Suprapubic skin (tissue), 4 donors: Measurements from ENCODE around the gene RPTOR. TPM values are rescaled to one million over a fixed set of nuclear protein-coding genes. Genes with fewer than 3 reads are reported as not detected.
"Not testable (repeated sequence)": the region's sequence is repeated elsewhere in the genome, so short reads cannot be mapped to it uniquely, and the experiment has no call there.

ENCODE experiments used
- DNase-seq, 2 donors: peaks; one replicate each; pipeline ENCODE4 v3.0.0-alpha.2; 2019; ENCODE audit warnings: low spot score in 2 of 2
- H3K27ac ChIP-seq: fragments of 200-600 bp; sonication (generic); one replicate; pipeline ENCODE4 v1.5.1; 2019
- H3K27me3 ChIP-seq: fragments of 200-600 bp; sonication (generic); one replicate; pipeline ENCODE4 v1.5.1; 2019
- H3K36me3 ChIP-seq: fragments of 200-600 bp; sonication (generic); one replicate; pipeline ENCODE4 v1.5.1; 2019
- H3K4me1 ChIP-seq: fragments of 200-600 bp; sonication (generic); one replicate; pipeline ENCODE4 v1.5.1; 2019
- H3K4me3 ChIP-seq: fragments of 200-600 bp; sonication (generic); one replicate; pipeline ENCODE4 v1.5.1; 2019; ENCODE audit warnings: mild to moderate bottlenecking
- H3K9me3 ChIP-seq: fragments of 200-600 bp; sonication (generic); one replicate; pipeline ENCODE4 v1.5.1; 2019
- EP300 ChIP-seq: sonication (generic); formaldehyde crosslinking; IDR thresholded peaks from one replicate; pipeline ENCODE4 v1.6.1; 2017; ENCODE audit warnings: antibody characterized with exemption
- POLR2A ChIP-seq, 2 donors: fragments of 450-650 bp; IDR thresholded peaks; one replicate each; pipeline ENCODE4 v1.6.1; 2017; ENCODE audit warnings: antibody characterized with exemption in 2 of 2, mild to moderate bottlenecking in 2 of 2, moderate library complexity in 2 of 2
- POLR2AphosphoS5 ChIP-seq, 3 donors: sonication (generic); formaldehyde crosslinking; IDR thresholded peaks; one replicate each; pipeline ENCODE4 v1.6.1; 2017; ENCODE audit warnings: antibody characterized with exemption in 3 of 3
- WGBS: methylation state at CpG from one replicate; pipeline ENCODE4 v1.1.5; 2018; 5-methylcytosine and 5-hydroxymethylcytosine counted together
- total RNA-seq, 4 donors: library from RNA; depleted of rRNA; stranded (reverse); fragments of >200 nt; gene quantifications; one replicate each; pipeline ENCODE4 v1.1.0, GENCODE V29; 2016
- TF ChIP-seq, protein P1 (sequence below), 2 donors: fragments of 200-600 bp in 1 of 2; fragments of 450-650 bp in 1 of 2; sonication (generic) in 1 of 2; IDR thresholded peaks; one replicate each; pipeline ENCODE4 v1.5.1; 2016 to 2019; ENCODE audit warnings: antibody characterized with exemption in 2 of 2, mild to moderate bottlenecking in 1 of 2, moderate library complexity in 1 of 2

Gene RPTOR
- total RNA-seq, 4 donors from 2014 or later = 45.8 to 84.6 (median 53.0) TPM

DNA sequence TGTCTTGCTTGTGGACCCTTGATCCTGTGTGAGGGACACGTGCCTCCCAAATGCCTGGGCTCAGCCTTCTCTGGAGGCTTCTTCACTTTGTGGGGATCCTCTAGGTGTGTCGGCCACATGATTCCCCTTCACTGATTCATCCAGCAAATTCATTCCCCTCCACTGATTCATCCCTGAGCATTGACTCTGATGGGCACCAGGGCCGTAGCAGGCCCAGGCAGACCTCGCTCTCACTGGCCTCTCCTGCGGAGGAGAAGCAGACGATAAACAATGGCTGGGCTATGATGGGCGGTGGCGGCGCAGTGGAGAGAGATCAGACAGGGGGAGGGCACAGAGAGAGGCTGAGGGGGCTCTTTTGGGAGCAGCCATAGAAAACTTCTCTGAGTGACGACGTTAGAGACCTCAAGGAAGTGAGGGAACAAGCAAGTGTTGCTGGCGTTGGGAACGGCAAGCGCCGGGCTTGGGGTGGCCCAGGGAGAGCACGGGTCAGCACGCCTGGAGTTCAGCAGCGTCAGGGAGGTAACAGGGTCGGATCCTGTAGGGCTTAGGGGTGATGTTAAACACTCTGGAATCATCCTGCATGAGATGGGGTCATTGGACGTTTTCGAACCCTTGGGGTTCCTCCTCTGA, 17.5 kb upstream of the RPTOR start:
- Histone ChIP-seq H3K4me1 (no peaks in the 10 kb centered on the region), H3K27ac (no peak overlapping the region), H3K9me3 (no peaks in the 10 kb centered on the region), H3K4me3 (no peak overlapping the region), H3K36me3 (no peaks in the 10 kb centered on the region), H3K27me3 (peaks cover 34% of the 10 kb centered on the region)
- no peak for DNase-seq
- TF ChIP-seq POLR2A (IDR thresholded peaks at IDR 0.05) (no peak), POLR2AphosphoS5 (IDR thresholded peaks at IDR 0.05) (no peak), EP300 (no peak)
- TF ChIP-seq, protein P1, sequence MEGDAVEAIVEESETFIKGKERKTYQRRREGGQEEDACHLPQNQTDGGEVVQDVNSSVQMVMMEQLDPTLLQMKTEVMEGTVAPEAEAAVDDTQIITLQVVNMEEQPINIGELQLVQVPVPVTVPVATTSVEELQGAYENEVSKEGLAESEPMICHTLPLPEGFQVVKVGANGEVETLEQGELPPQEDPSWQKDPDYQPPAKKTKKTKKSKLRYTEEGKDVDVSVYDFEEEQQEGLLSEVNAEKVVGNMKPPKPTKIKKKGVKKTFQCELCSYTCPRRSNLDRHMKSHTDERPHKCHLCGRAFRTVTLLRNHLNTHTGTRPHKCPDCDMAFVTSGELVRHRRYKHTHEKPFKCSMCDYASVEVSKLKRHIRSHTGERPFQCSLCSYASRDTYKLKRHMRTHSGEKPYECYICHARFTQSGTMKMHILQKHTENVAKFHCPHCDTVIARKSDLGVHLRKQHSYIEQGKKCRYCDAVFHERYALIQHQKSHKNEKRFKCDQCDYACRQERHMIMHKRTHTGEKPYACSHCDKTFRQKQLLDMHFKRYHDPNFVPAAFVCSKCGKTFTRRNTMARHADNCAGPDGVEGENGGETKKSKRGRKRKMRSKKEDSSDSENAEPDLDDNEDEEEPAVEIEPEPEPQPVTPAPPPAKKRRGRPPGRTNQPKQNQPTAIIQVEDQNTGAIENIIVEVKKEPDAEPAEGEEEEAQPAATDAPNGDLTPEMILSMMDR (IDR thresholded peaks at IDR 0.05) = no peak
- WGBS = 79% methylated on average over 21 of the region's 21 CpGs

DNA sequence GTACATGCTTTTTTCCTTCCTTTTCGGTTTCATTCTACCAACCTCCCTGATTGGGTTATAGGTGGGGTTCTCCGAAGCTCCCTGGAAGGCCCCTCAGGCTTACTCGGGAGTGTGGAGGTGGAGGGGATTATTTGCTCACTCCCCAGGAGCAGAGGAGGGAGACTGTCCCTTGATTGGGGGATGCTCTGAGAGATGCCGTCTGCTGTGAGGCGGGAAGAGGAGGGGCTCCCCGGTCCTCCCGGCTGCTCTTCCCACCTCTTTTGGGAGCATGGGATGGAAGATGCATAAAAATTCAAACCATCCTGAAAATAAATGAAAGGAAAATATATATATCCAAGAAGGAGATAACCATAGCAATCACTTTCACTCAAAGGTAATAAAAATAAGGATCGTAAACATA, 16.1 kb upstream of the RPTOR start:
- no peaks in the 10 kb centered on the region for H3K9me3 ChIP-seq
- 32% methylated on average over 8 of the region's 8 CpGs for WGBS
- H3K27ac ChIP-seq = no peak overlapping the region
- DNase-seq = no peak
- H3K27me3 ChIP-seq = peaks cover 32% of the 10 kb centered on the region
- no peak overlapping the region for H3K4me3 ChIP-seq
- TF ChIP-seq POLR2A (IDR thresholded peaks at IDR 0.05) = no peak
- TF ChIP-seq, protein P1 (IDR thresholded peaks at IDR 0.05) = no peak
- TF ChIP-seq EP300 = no peak
- TF ChIP-seq POLR2AphosphoS5 (IDR thresholded peaks at IDR 0.05) = no peak
- no peaks in the 10 kb centered on the region for H3K36me3 ChIP-seq
- no peaks in the 10 kb centered on the region for H3K4me1 ChIP-seq

DNA sequence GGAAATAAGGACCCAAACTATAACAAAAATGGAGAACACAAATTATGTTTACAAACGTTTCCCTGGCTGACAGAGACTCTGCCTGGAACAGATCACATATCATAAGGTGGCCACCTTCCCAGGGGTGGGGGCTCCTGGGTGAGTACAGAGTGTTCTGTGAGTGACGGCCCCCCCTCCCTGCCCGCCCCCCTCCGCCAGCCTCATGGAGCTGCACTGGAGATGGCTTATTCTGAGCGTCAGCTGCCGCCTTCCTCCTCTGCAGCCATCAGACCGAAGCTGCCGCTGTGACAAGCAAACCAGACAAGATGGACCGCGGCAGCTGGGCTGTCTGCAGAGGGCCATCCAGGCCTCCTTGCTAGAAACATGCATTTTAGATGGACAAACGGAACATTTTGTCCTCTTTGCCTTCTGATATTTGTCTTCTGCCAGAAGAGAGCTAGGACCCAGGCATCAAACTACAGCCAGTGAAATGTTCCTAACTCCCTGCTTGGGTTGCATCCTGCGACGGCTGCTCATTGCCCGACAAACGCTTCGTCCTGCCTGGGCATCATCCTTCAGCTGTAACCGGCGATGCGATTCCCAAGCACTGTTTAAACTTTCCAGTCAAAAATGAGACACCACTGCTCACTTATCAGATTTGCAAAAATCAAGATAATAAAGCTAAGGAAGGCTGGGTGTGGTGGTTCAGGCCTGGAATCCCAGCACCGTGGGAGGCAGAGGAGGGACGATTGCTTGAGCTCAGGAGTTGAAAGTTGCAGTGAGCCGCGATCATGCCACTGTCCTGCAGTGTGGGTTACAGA, 15.3 kb upstream of the RPTOR start:
- no peaks in the 10 kb centered on the region for H3K9me3 ChIP-seq
- peaks cover 32% of the 10 kb centered on the region for H3K27me3 ChIP-seq
- no peaks in the 10 kb centered on the region for H3K4me1 ChIP-seq
- 65% methylated on average over 19 of the region's 23 CpGs for WGBS
- H3K27ac ChIP-seq = peak overlapping the region; percentile 23
- H3K36me3 ChIP-seq = no peaks in the 10 kb centered on the region
- TF ChIP-seq POLR2A (IDR thresholded peaks at IDR 0.05) (no peak), POLR2AphosphoS5 (IDR thresholded peaks at IDR 0.05) (no peak), EP300 (no peak)
- TF ChIP-seq, protein P1 (IDR thresholded peaks at IDR 0.05) = no peak
- H3K4me3 ChIP-seq = no peak overlapping the region
- no peak for DNase-seq

DNA sequence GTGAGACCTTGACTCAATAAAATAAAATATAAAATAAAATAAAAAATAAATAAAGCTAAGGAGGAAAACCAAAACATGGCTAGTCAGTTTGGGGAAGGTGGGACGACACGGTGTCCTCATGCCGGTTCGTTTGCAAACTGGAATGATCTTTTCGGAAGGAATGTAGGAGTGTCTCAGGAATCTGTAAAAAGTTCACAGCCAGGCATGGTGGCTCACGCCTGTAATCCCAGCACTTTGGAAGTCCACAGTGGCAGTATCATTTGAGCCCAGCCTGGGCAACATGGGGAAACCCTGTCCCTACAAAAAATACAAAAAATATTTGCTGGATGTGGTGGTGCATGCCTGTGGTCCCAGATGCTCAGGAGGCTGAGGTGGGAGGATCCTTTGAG, 14.7 kb upstream of the RPTOR start:
- H3K27ac ChIP-seq = no peak overlapping the region
- no peak for DNase-seq
- no peak overlapping the region for H3K4me3 ChIP-seq
- H3K27me3 ChIP-seq = peaks cover 32% of the 10 kb centered on the region
- H3K9me3 ChIP-seq = no peaks in the 10 kb centered on the region
- no peaks in the 10 kb centered on the region for H3K4me1 ChIP-seq
- H3K36me3 ChIP-seq = no peaks in the 10 kb centered on the region
- WGBS = 72% methylated on average over 6 of the region's 6 CpGs
- no peak for TF ChIP-seq POLR2A (IDR thresholded peaks at IDR 0.05)

DNA sequence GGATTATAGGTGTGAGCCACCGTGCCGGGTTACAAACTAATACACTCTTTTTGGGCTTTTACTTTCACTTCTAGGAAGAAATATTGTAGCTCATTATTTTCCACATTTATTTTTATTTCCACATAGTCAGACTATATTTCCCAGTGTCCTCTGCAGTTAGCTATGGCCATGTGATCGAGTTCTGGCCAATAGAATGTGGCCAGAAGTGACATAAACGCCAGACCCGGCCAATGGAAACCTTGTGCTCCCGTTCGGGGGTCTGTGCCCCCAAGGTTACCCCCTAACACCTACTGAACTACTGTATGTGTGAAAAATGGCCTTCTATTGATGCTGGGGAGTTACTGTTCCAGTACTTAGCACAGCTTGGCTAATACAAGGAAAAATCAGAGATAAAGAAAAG, 13.2 kb upstream of the RPTOR start:
- no peaks in the 10 kb centered on the region for H3K4me1 ChIP-seq
- TF ChIP-seq POLR2AphosphoS5 (IDR thresholded peaks at IDR 0.05) (no peak), POLR2A (IDR thresholded peaks at IDR 0.05) (no peak), EP300 (no peak)
- TF ChIP-seq, protein P1 (IDR thresholded peaks at IDR 0.05) = no peak
- no peak for DNase-seq
- H3K27me3 ChIP-seq = peaks cover 25% of the 10 kb centered on the region
- no peak overlapping the region for H3K27ac ChIP-seq
- 73% methylated on average over 7 of the region's 7 CpGs for WGBS
- H3K36me3 ChIP-seq = no peaks in the 10 kb centered on the region
- H3K9me3 ChIP-seq = no peaks in the 10 kb centered on the region
- no peak overlapping the region for H3K4me3 ChIP-seq

DNA sequence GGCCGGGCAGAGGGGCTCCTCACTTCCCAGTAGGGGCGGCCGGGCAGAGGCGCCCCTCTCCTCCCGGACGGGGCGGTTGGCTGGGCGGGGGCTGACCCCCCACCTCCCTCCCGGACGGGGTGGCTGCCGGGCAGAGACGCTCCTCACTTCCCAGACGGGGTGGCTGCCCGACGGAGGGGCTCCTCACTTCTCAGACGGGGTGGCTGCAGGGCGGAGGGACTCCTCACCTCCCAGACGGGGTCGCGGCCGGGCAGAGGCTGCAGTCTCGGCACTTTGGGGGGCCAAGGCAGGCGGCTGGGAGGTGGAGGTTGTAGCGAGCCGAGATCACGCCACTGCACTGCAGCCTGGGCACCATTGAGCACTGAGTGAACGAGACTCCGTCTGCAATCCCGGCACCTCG, 7.3 kb upstream of the RPTOR start:
- not testable (repeated sequence) for H3K27me3 ChIP-seq, H3K36me3 ChIP-seq, H3K4me1 ChIP-seq, H3K27ac ChIP-seq, H3K4me3 ChIP-seq, DNase-seq, H3K9me3 ChIP-seq
- 93% methylated on average over 17 of the region's 30 CpGs for WGBS
